ENCODE results near the gene FILIP1.

The FILIP1 gene

GRCh38 chr6:75525682-75526081 lies 32.1 kb upstream of the FILIP1 start:
- Histone ChIP-seq H3K18ac (ENCODE audit: low read length) (no peak overlapping the region), H2BK5ac (ENCODE audit: low read depth, low read length, poor library complexity) (no peak overlapping the region), H4K12ac (ENCODE audit: low read depth, low read length) (no peak overlapping the region), H3K4me3 (ENCODE audit: low read depth, low read length) (no peak overlapping the region), H3K4me2 (ENCODE audit: low read length) (no peak overlapping the region), H3K36me3 (ENCODE audit: control insufficient read depth in 1 of 2, insufficient read depth in 2 of 2, low read length in 2 of 2) (no peaks in the 10 kb centered on the region), H2BK120ac (ENCODE audit: insufficient read depth, low read length, poor library complexity) (no peak overlapping the region), H3K27me3 (ENCODE audit: insufficient read depth, low read length) (no peaks in the 10 kb centered on the region), H3K79me2 (ENCODE audit: control insufficient read depth, insufficient read depth, low read length, poor library complexity) (no peaks in the 10 kb centered on the region), H3K79me1 (ENCODE audit: low read length) (peaks cover 1% of the 10 kb centered on the region), H3K9ac (ENCODE audit: low read length) (no peak overlapping the region), H3K27ac (ENCODE audit: low read depth, low read length) (no peak overlapping the region), H3K4me1 (ENCODE audit: control insufficient read depth in 1 of 2, insufficient read depth in 2 of 2, low read length in 2 of 2) (peaks cover 0 to 4% of the 10 kb centered on the region in 2 experiments), H4K91ac (ENCODE audit: low read depth, low read length) (peak overlapping the region; percentile 37), H3K14ac (ENCODE audit: low read length) (no peak overlapping the region), H2AK5ac (ENCODE audit: low read length) (no peak overlapping the region), H2AFZ (ENCODE audit: insufficient read depth, low read length, poor library complexity) (no peak overlapping the region), H4K8ac (ENCODE audit: low read depth, low read length) (no peak overlapping the region), H2BK12ac (ENCODE audit: low read length) (no peak overlapping the region), H3K4ac (ENCODE audit: low read depth, low read length) (no peak overlapping the region), H3K23ac (ENCODE audit: low read length) (no peak overlapping the region), H3K9me3 (ENCODE audit: insufficient read depth, low read depth, low read length) (no peaks in the 10 kb centered on the region)
- no CpG with 5 or more reads among the region's 3 CpGs for WGBS (ENCODE audit: extremely low coverage, insufficient coverage, insufficient read length)
- no peak for DNase-seq

GRCh38 chr6:75524322-75524972 lies 30.8 kb upstream of the FILIP1 start:
- Histone ChIP-seq H3K4me1 (ENCODE audit: control insufficient read depth in 1 of 2, insufficient read depth in 2 of 2, low read length in 2 of 2) (peaks cover 0 to 4% of the 10 kb centered on the region in 2 experiments), H2AK5ac (ENCODE audit: low read length) (no peak overlapping the region), H3K27ac (ENCODE audit: low read depth, low read length) (peak overlapping the region; percentile 61), H4K8ac (ENCODE audit: low read depth, low read length) (no peak overlapping the region), H3K4me3 (ENCODE audit: low read depth, low read length) (no peak overlapping the region), H2AFZ (ENCODE audit: insufficient read depth, low read length, poor library complexity) (no peak overlapping the region), H4K12ac (ENCODE audit: low read depth, low read length) (no peak overlapping the region), H3K27me3 (ENCODE audit: insufficient read depth, low read length) (no peaks in the 10 kb centered on the region), H3K79me1 (ENCODE audit: low read length) (peaks cover 1% of the 10 kb centered on the region), H3K4me2 (ENCODE audit: low read length) (no peak overlapping the region), H2BK5ac (ENCODE audit: low read depth, low read length, poor library complexity) (no peak overlapping the region), H2BK120ac (ENCODE audit: insufficient read depth, low read length, poor library complexity) (no peak overlapping the region), H4K91ac (ENCODE audit: low read depth, low read length) (no peak overlapping the region), H3K14ac (ENCODE audit: low read length) (no peak overlapping the region), H3K79me2 (ENCODE audit: control insufficient read depth, insufficient read depth, low read length, poor library complexity) (no peaks in the 10 kb centered on the region), H3K9ac (ENCODE audit: low read length) (no peak overlapping the region), H2BK12ac (ENCODE audit: low read length) (no peak overlapping the region), H3K4ac (ENCODE audit: low read depth, low read length) (no peak overlapping the region), H3K36me3 (ENCODE audit: control insufficient read depth in 1 of 2, insufficient read depth in 2 of 2, low read length in 2 of 2) (no peaks in the 10 kb centered on the region), H3K18ac (ENCODE audit: low read length) (no peak overlapping the region), H3K9me3 (ENCODE audit: insufficient read depth, low read depth, low read length) (no peaks in the 10 kb centered on the region), H3K23ac (ENCODE audit: low read length) (no peak overlapping the region)
- WGBS (ENCODE audit: extremely low coverage, insufficient coverage, insufficient read length), result no CpG with 5 or more reads among the region's 9 CpGs
- DNase-seq, result peak; percentile 53 to 90

GRCh38 chr6:75516757-75517156 lies 23.2 kb upstream of the FILIP1 start:
- no CpG with 5 or more reads among the region's 2 CpGs for WGBS (ENCODE audit: extremely low coverage, insufficient coverage, insufficient read length)
- Histone ChIP-seq H2AK5ac (ENCODE audit: low read length) (no peak overlapping the region), H3K4me3 (ENCODE audit: low read depth, low read length) (no peak overlapping the region), H2AFZ (ENCODE audit: insufficient read depth, low read length, poor library complexity) (no peak overlapping the region), H2BK12ac (ENCODE audit: low read length) (no peak overlapping the region), H3K79me2 (ENCODE audit: control insufficient read depth, insufficient read depth, low read length, poor library complexity) (no peaks in the 10 kb centered on the region), H3K18ac (ENCODE audit: low read length) (no peak overlapping the region), H2BK5ac (ENCODE audit: low read depth, low read length, poor library complexity) (no peak overlapping the region), H3K9ac (ENCODE audit: low read length) (no peak overlapping the region), H2BK120ac (ENCODE audit: insufficient read depth, low read length, poor library complexity) (no peak overlapping the region), H4K8ac (ENCODE audit: low read depth, low read length) (no peak overlapping the region), H4K12ac (ENCODE audit: low read depth, low read length) (no peak overlapping the region), H3K4ac (ENCODE audit: low read depth, low read length) (no peak overlapping the region), H3K23ac (ENCODE audit: low read length) (no peak overlapping the region), H3K36me3 (ENCODE audit: control insufficient read depth in 1 of 2, insufficient read depth in 2 of 2, low read length in 2 of 2) (no peaks in the 10 kb centered on the region), H3K27ac (ENCODE audit: low read depth, low read length) (no peak overlapping the region), H3K14ac (ENCODE audit: low read length) (no peak overlapping the region), H3K4me1 (ENCODE audit: control insufficient read depth in 1 of 2, insufficient read depth in 2 of 2, low read length in 2 of 2) (no peaks in the 10 kb centered on the region), H4K91ac (ENCODE audit: low read depth, low read length) (no peak overlapping the region), H3K79me1 (ENCODE audit: low read length) (no peaks in the 10 kb centered on the region), H3K4me2 (ENCODE audit: low read length) (no peak overlapping the region), H3K27me3 (ENCODE audit: insufficient read depth, low read length) (no peaks in the 10 kb centered on the region), H3K9me3 (ENCODE audit: insufficient read depth, low read depth, low read length) (no peaks in the 10 kb centered on the region)
- DNase-seq, result no peak

GRCh38 chr6:75512591-75512990 lies 19.0 kb upstream of the FILIP1 start:
- Histone ChIP-seq H3K79me2 (ENCODE audit: control insufficient read depth, insufficient read depth, low read length, poor library complexity) (no peaks in the 10 kb centered on the region), H4K8ac (ENCODE audit: low read depth, low read length) (no peak overlapping the region), H3K36me3 (ENCODE audit: control insufficient read depth in 1 of 2, insufficient read depth in 2 of 2, low read length in 2 of 2) (no peaks in the 10 kb centered on the region), H3K4me3 (ENCODE audit: low read depth, low read length) (no peak overlapping the region), H3K4me2 (ENCODE audit: low read length) (no peak overlapping the region), H3K18ac (ENCODE audit: low read length) (no peak overlapping the region), H3K23ac (ENCODE audit: low read length) (no peak overlapping the region), H3K4me1 (ENCODE audit: control insufficient read depth in 1 of 2, insufficient read depth in 2 of 2, low read length in 2 of 2) (no peaks in the 10 kb centered on the region), H2AFZ (ENCODE audit: insufficient read depth, low read length, poor library complexity) (no peak overlapping the region), H3K9ac (ENCODE audit: low read length) (no peak overlapping the region), H3K14ac (ENCODE audit: low read length) (no peak overlapping the region), H3K79me1 (ENCODE audit: low read length) (no peaks in the 10 kb centered on the region), H2BK5ac (ENCODE audit: low read depth, low read length, poor library complexity) (no peak overlapping the region), H3K27ac (ENCODE audit: low read depth, low read length) (no peak overlapping the region), H2BK120ac (ENCODE audit: insufficient read depth, low read length, poor library complexity) (no peak overlapping the region), H4K12ac (ENCODE audit: low read depth, low read length) (no peak overlapping the region), H2BK12ac (ENCODE audit: low read length) (no peak overlapping the region), H3K9me3 (ENCODE audit: insufficient read depth, low read depth, low read length) (no peaks in the 10 kb centered on the region), H2AK5ac (ENCODE audit: low read length) (no peak overlapping the region), H3K4ac (ENCODE audit: low read depth, low read length) (no peak overlapping the region), H3K27me3 (ENCODE audit: insufficient read depth, low read length) (no peaks in the 10 kb centered on the region), H4K91ac (ENCODE audit: low read depth, low read length) (no peak overlapping the region)
- no peak for DNase-seq
- no CpG with 5 or more reads among the region's 2 CpGs for WGBS (ENCODE audit: extremely low coverage, insufficient coverage, insufficient read length)
